HFF-Myc (cell line): ENCODE data around the gene LRFN2.

Experiments
- DNase-seq: peaks from one replicate; pipeline ENCODE4 v3.0.0-alpha.2; 2011; ENCODE audit warnings: low read depth; ENCODE audit errors: extremely low read depth
- H3K4me3 ChIP-seq: replicated peaks from 2 replicates; pipeline ENCODE4 v1.5.1; 2011; ENCODE audit warnings: low read depth, mild to moderate bottlenecking, control low read depth, low read length
- TF ChIP-seq, protein P1 (sequence below): IDR thresholded peaks from 2 replicates; pipeline ENCODE4 v1.5.1; 2012; ENCODE audit warnings: mild to moderate bottlenecking, low read depth, low read length, control low read depth; ENCODE audit errors: missing control alignments

LRFN2 gene

DNA sequence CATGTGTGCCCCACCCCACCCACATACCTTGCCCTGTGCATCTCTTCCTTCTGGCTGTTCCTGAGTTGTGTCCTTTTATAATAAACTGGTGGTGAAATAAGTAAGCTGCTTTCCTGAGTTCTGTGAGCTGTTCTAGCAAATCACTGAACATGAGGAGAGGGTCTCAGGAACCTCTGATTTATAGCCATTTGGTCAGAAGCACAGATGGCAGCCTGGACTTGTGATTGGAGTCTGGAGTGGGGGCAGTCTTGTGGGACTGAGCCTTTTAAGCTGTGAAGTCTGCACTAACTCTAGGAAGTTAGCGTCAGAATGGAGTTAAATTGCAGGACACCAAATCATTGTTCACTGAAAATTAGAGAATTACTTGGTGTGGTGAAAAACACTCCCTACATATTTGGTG, 245.4 kb downstream of the LRFN2 start:
- H3K4me3 ChIP-seq = no peak overlapping the region
- TF ChIP-seq, protein P1, sequence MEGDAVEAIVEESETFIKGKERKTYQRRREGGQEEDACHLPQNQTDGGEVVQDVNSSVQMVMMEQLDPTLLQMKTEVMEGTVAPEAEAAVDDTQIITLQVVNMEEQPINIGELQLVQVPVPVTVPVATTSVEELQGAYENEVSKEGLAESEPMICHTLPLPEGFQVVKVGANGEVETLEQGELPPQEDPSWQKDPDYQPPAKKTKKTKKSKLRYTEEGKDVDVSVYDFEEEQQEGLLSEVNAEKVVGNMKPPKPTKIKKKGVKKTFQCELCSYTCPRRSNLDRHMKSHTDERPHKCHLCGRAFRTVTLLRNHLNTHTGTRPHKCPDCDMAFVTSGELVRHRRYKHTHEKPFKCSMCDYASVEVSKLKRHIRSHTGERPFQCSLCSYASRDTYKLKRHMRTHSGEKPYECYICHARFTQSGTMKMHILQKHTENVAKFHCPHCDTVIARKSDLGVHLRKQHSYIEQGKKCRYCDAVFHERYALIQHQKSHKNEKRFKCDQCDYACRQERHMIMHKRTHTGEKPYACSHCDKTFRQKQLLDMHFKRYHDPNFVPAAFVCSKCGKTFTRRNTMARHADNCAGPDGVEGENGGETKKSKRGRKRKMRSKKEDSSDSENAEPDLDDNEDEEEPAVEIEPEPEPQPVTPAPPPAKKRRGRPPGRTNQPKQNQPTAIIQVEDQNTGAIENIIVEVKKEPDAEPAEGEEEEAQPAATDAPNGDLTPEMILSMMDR = no peak
- DNase-seq = no peak
